ENCODE results near the gene CPT1C.

The CPT1C gene

GRCh38 chr19:49761625-49762311 lies 70.9 kb downstream of the CPT1C start:
- DNase-seq = no peak

- no peak for DNase-seq
Observed at GRCh38 chr19:49763230-49763629, 72.3 kb downstream of the CPT1C start, which contains the start of gene TSKS. Gene TSKS (minus strand): TSS chr19:49763306. CDS start chr19:49763247, 59 bp downstream.

All from right kidney (tissue), 1 donor.